ENCODE data around the gene COPRS. TPM values are rescaled to one million over a fixed set of nuclear protein-coding genes. Genes with fewer than 3 reads are reported as not detected.

The COPRS gene, protein sequence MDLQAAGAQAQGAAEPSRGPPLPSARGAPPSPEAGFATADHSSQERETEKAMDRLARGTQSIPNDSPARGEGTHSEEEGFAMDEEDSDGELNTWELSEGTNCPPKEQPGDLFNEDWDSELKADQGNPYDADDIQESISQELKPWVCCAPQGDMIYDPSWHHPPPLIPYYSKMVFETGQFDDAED
- 123 and 141 TPM in 2 replicates for total RNA-seq (2012; rRNA removed)
- 95.3 and 115 TPM in 2 replicates for polyA plus RNA-seq (2012; rRNA removed)
- 87.6 and 167 TPM in 2 replicates for polyA plus RNA-seq (2012; cell fraction: cytosol; rRNA removed)
- 24.9 and 50.0 TPM in 2 replicates for polyA plus RNA-seq (2012; cell fraction: nucleus; rRNA removed; ENCODE audit: low replicate concordance)
- Bru-seq, nascent RNA: percentile 67 among the genes with signal in this experiment
- percentile 67 among the genes with signal in this experiment for BruChase-seq, experiment 1, labeled RNA remaining after a 6-hour chase
- BruChase-seq, experiment 2, labeled RNA remaining after a 2-hour chase: percentile 63 among the genes with signal in this experiment
- long read RNA-seq, transcript COPRS-201 (4 exons, 968 nt): major isoform, 29 of 35 reads
- long read RNA-seq, partial matches to known transcripts: 2 of 35 reads
- long read RNA-seq, other reads (novel, unspliced or antisense): 4 of 35 reads

DNA sequence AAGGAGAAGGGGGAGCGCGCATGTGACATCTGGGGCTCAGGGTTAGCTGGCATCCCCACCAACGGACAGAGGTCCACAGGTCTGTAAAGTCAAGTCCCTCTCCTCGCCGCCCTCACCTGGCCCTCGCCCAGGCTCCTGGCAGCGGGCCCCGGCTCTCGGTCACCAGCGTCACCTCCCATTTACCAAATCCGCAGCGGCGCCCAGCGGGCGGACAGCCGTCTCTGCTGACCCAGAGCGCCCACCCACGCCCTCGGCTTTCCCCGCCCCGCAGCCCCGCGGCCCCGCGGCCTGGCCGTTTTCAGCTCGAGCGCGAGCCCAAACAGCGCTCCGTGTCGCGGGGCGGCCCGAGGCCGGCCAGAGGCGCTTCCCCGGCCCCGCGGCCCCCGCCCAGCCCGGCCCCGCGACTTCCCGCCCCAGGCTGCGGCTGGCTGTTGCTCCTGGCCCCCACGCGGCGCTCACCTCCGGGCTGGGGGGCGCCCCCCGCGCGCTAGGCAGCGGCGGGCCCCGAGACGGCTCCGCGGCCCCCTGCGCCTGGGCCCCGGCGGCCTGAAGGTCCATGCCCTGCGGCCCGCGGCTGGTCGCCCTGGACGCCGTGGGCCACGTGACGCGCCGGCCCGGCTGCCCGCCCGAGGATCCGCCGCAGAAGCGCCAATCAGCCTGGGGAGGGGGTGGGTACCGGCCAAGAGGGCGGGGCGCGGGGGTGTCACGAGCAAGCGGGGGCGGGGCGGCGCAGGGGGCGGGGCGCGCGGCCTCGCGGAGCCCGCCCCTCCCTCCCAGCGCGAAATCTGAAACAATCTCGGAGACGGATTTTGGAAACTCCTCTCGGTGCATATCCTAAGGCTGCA lies at the start of gene COPRS:
COPRS (minus strand) TSS at position 603 of the 845 bp plus-strand sequence; CDS start at position 558, 45 bp downstream.
- H2AK9ac ChIP-seq (replicated peaks; ENCODE audit: low read depth, low read length, poor library complexity): peak within 1 kb of the TSS; percentile 86
- 0 out of 2 replicates have a peak within 1 kb of the TSS, but pooled peaks have one; percentile 21 for H2BK120ac ChIP-seq (ENCODE audit: low read depth, low read length)
- POLR2A ChIA-PET (ENCODE audit: unreplicated experiment): no interaction called here
- 0 out of 3 replicates have a peak within 1 kb of the TSS, but pooled peaks have one; percentile 24 for H2BK15ac ChIP-seq (ENCODE audit: low read depth, low read length)
- peak within 1 kb of the TSS; percentile 13 to 67; a peak in 3 of 4 replicates for H4K8ac ChIP-seq (ENCODE audit: low read depth in 2 of 2, low read length in 2 of 2)
- peak within 1 kb of the TSS; percentile 67 for H3K27ac ChIP-seq (ENCODE audit: insufficient read depth, low read length)
- in situ Hi-C loops (cut with MboI; ENCODE audit: low sequenced_read_pairs) (no loop called here), dilution Hi-C loops (cut with HindIII; ENCODE audit: low sequenced_read_pairs, unreplicated experiment) (no loop called here), intact Hi-C loops (cut with micrococcal nuclease) (loop anchor here (2.0 to 5.0 kb wide), 3 partner anchors 42 to 422 kb away; partner anchors contain the start of gene UTP6)
- peak within 1 kb of the TSS; percentile 97 for H3K4me3 ChIP-seq (ENCODE audit: insufficient read depth, low read depth, low read length)
- peak within 1 kb of the TSS; percentile 45 for H3K9ac ChIP-seq (ENCODE audit: low read depth, low read length)
- peak within 1 kb of the TSS; percentile 56 for H2AK5ac ChIP-seq (ENCODE audit: low read depth, low read length)
- CTCF ChIA-PET: interaction anchor here (0.6 kb wide), 1 partner anchor 147 kb away, joined by 3 read pairs; no protein-coding TSS in a partner anchor
- H3K18ac ChIP-seq (ENCODE audit: low read depth, low read length): peak within 1 kb of the TSS; percentile 11
- peaks cover 16 to 34% of the 10 kb centered on the region in 2 experiments for H3K79me1 ChIP-seq (ENCODE audit: low read depth in 1 of 2, low read length in 2 of 2)
- H2BK20ac ChIP-seq (ENCODE audit: low read depth, low read length): peak within 1 kb of the TSS; percentile 23; the same call in 1 of the 2 replicates
- peak; percentile 81 for DNase-seq
- peak within 1 kb of the TSS; percentile 54; the same call in 1 of the 2 replicates for H3K56ac ChIP-seq (ENCODE audit: extremely low read depth, insufficient read depth, low read length)
- H2AFZ ChIP-seq (replicated peaks; ENCODE audit: low read length, poor library complexity): peak within 1 kb of the TSS; percentile 93
- 0% methylated on average over 11 of the region's 100 CpGs; no CpG with 5 or more reads in 1 of the 2 experiments for WGBS, 2 experiments (ENCODE audit: extremely low coverage in 2 of 2, insufficient read length in 1 of 2)
- H4K91ac ChIP-seq (ENCODE audit: insufficient read depth, low read depth, low read length): peak within 1 kb of the TSS; percentile 52; the same call in 1 of the 2 replicates
- H3K4me2 ChIP-seq (ENCODE audit: low read depth, low read length): peak within 1 kb of the TSS; percentile 98
- no peak within 1 kb of the TSS; the same call in 1 of the 2 replicates for H4K5ac ChIP-seq (ENCODE audit: low read depth, low read length)
- H3K4me1 ChIP-seq (ENCODE audit: control insufficient read depth, insufficient read depth, low read length): peaks cover 4% of the 10 kb centered on the region
- H3K9me3 ChIP-seq (ENCODE audit: control insufficient read depth, insufficient read depth, low read length): no peaks in the 10 kb centered on the region
- ATAC-seq (ENCODE audit: low read depth): peak; percentile 92
- H3K36me3 ChIP-seq (ENCODE audit: control insufficient read depth, insufficient read depth, low read length): peaks cover 10% of the 10 kb centered on the region
- BruUV-seq (replicated peaks): no TSS peak
- H2BK5ac ChIP-seq (ENCODE audit: low read depth, low read length, poor library complexity, severe bottlenecking): peak within 1 kb of the TSS; percentile 68
- H3K27me3 ChIP-seq (ENCODE audit: control insufficient read depth, insufficient read depth, low read length): no peaks in the 10 kb centered on the region
- H3K23ac ChIP-seq (ENCODE audit: low read depth, low read length): peak within 1 kb of the TSS; percentile 88
- H3K14ac ChIP-seq (replicated peaks; ENCODE audit: low read depth, low read length): peak within 1 kb of the TSS; percentile 93
- H3K4ac ChIP-seq (ENCODE audit: low read depth, low read length): peak within 1 kb of the TSS; percentile 70; the same call in 1 of the 2 replicates
- peaks cover 20% of the 10 kb centered on the region for H3K9me1 ChIP-seq (ENCODE audit: insufficient read depth, low read length)
- H4K20me1 ChIP-seq (ENCODE audit: insufficient read depth, low read length): peaks cover 21% of the 10 kb centered on the region
- TF ChIP-seq, protein P1, sequence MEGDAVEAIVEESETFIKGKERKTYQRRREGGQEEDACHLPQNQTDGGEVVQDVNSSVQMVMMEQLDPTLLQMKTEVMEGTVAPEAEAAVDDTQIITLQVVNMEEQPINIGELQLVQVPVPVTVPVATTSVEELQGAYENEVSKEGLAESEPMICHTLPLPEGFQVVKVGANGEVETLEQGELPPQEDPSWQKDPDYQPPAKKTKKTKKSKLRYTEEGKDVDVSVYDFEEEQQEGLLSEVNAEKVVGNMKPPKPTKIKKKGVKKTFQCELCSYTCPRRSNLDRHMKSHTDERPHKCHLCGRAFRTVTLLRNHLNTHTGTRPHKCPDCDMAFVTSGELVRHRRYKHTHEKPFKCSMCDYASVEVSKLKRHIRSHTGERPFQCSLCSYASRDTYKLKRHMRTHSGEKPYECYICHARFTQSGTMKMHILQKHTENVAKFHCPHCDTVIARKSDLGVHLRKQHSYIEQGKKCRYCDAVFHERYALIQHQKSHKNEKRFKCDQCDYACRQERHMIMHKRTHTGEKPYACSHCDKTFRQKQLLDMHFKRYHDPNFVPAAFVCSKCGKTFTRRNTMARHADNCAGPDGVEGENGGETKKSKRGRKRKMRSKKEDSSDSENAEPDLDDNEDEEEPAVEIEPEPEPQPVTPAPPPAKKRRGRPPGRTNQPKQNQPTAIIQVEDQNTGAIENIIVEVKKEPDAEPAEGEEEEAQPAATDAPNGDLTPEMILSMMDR (conservative IDR thresholded peaks at IDR 0.05; ENCODE audit: low read depth, low read length): peak; percentile 23; the same call in 1 of the 2 replicates
- no peak for TF ChIP-seq CEBPB (IDR thresholded peaks at IDR 0.05; ENCODE audit: low read depth, low read length)
- no peak for TF ChIP-seq BHLHE40 (IDR thresholded peaks at IDR 0.05; ENCODE audit: low read depth, low read length)
- TF ChIP-seq FOS (IDR thresholded peaks at IDR 0.05; ENCODE audit: low read depth, low read length): no peak
- TF ChIP-seq MAFK (IDR thresholded peaks at IDR 0.05; ENCODE audit: low read depth, low read length): no peak
- TF ChIP-seq, protein P2, sequence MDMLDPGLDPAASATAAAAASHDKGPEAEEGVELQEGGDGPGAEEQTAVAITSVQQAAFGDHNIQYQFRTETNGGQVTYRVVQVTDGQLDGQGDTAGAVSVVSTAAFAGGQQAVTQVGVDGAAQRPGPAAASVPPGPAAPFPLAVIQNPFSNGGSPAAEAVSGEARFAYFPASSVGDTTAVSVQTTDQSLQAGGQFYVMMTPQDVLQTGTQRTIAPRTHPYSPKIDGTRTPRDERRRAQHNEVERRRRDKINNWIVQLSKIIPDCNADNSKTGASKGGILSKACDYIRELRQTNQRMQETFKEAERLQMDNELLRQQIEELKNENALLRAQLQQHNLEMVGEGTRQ (IDR thresholded peaks at IDR 0.05; ENCODE audit: low read depth, low read length): peak; percentile 94
- TF ChIP-seq, protein P3, sequence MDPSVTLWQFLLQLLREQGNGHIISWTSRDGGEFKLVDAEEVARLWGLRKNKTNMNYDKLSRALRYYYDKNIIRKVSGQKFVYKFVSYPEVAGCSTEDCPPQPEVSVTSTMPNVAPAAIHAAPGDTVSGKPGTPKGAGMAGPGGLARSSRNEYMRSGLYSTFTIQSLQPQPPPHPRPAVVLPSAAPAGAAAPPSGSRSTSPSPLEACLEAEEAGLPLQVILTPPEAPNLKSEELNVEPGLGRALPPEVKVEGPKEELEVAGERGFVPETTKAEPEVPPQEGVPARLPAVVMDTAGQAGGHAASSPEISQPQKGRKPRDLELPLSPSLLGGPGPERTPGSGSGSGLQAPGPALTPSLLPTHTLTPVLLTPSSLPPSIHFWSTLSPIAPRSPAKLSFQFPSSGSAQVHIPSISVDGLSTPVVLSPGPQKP (IDR thresholded peaks at IDR 0.05; ENCODE audit: borderline replicate concordance, low read depth, low read length): no peak
- peak; percentile 18; the same call in 1 of the 2 replicates for TF ChIP-seq RAD21 (IDR thresholded peaks at IDR 0.05; ENCODE audit: low read length)
- peak; percentile 24; the same call in 1 of the 2 replicates for TF ChIP-seq MAZ (IDR thresholded peaks at IDR 0.05; ENCODE audit: borderline replicate concordance, low read depth, low read length)
